Endothelial cell of umbilical vein (primary cell): ENCODE results near the gene INTS6.

ENCODE experiments used
- CTCF ChIP-seq, 2 donors: IDR thresholded peaks; 1 replicate in 1 of 2; 2 replicates in 1 of 2; pipeline ENCODE4 v1.5.1; 2011; ENCODE audit warnings: low read length in 2 of 2, mild to moderate bottlenecking in 2 of 2, moderate library complexity in 2 of 2, control low read depth in 1 of 2, inconsistent platforms in 1 of 2, low read depth in 1 of 2; ENCODE audit not compliant: insufficient read depth in 1 of 2; ENCODE audit errors: extremely low read depth in 1 of 2
- MAX ChIP-seq: IDR thresholded peaks from 2 replicates; pipeline ENCODE4 v1.6.1; 2011; ENCODE audit not compliant: insufficient read depth, insufficient read length
- POLR2A ChIP-seq: IDR thresholded peaks from 2 replicates; pipeline ENCODE4 v1.6.1; 2012; ENCODE audit warnings: low read depth, mild to moderate bottlenecking, control low read depth, low read length
- POLR2AphosphoS5 ChIP-seq: IDR thresholded peaks from 2 replicates; pipeline ENCODE4 v1.6.1; 2012; ENCODE audit warnings: low read depth, mild to moderate bottlenecking, control low read depth, low read length, moderate library complexity; ENCODE audit not compliant: insufficient read depth

GRCh38 chr13:51499841-51500240 is 47.0 kb upstream of the INTS6 start:
- TF ChIP-seq POLR2A (no peak), CTCF (IDR thresholded peaks at IDR 0.05; ENCODE audit: extremely low read depth in 1 of 2, insufficient read depth in 1 of 2, low read depth in 1 of 2, low read length in 2 of 2) (no peak), MAX (no peak), POLR2AphosphoS5 (no peak)
